IMR-90 (cell line): Measurements from ENCODE around the gene TRIM40. TPM values are rescaled to one million over a fixed set of nuclear protein-coding genes. Genes with fewer than 3 reads are reported as not detected.

ENCODE experiments used
- ATAC-seq: fragments of 200-7000 bp; cut with Tn5 transposase; 2 replicates; pipeline ENCODE4 v1.9.1; 2020; ENCODE audit warnings: low read depth, mild to moderate bottlenecking, moderate library complexity
- BruUV-seq: library from RNA; stranded (reverse); fragments of 400-500 nt; replicated peaks from 2 replicates; lab custom pipeline; 2021; lab: Mats Ljungman, UMichigan
- CTCF ChIA-PET: fragments of 300-600 bp; formaldehyde crosslinking; extraction: SDS; loops from one replicate; lab custom pipeline; 2021; ENCODE audit warnings: antibody characterized with exemption; lab: Yijun Ruan, JAX
- POLR2A ChIA-PET: fragments of 300-600 bp; sonication (Branson Sonifier 250); formaldehyde crosslinking; loops from one replicate; lab custom pipeline; 2022; ENCODE audit warnings: antibody characterized with exemption; ENCODE audit not compliant: unreplicated experiment; lab: Charles Lee
- DNase-seq: peaks from one replicate; pipeline ENCODE4 v3.0.0; 2013
- H2AFZ ChIP-seq: replicated peaks from 2 replicates; pipeline ENCODE3; 2013; ENCODE audit warnings: low read length, mild to moderate bottlenecking; ENCODE audit not compliant: poor library complexity
- H2AK5ac ChIP-seq: 2 replicates; pipeline ENCODE4 v1.6.1; 2013; ENCODE audit warnings: low read depth, low read length, inconsistent platforms
- H2AK9ac ChIP-seq: replicated peaks from 2 replicates; pipeline ENCODE3; 2013; ENCODE audit warnings: mild to moderate bottlenecking, low read depth, low read length, moderate library complexity; ENCODE audit not compliant: poor library complexity
- H2BK120ac ChIP-seq: 2 replicates; pipeline ENCODE4 v1.6.1; 2013; ENCODE audit warnings: low read depth, low read length, inconsistent platforms
- H2BK15ac ChIP-seq: 3 replicates; pipeline ENCODE4 v1.6.1; 2013; ENCODE audit warnings: low read depth, low read length, inconsistent platforms
- H2BK20ac ChIP-seq: 2 replicates; pipeline ENCODE4 v1.6.1; 2013; ENCODE audit warnings: low read depth, mild to moderate bottlenecking, inconsistent platforms, low read length, moderate library complexity
- H2BK5ac ChIP-seq: 2 replicates; pipeline ENCODE4 v1.6.1; 2013; ENCODE audit warnings: mild to moderate bottlenecking, low read depth, low read length, inconsistent platforms; ENCODE audit not compliant: poor library complexity, severe bottlenecking
- H3K14ac ChIP-seq: replicated peaks from 2 replicates; pipeline ENCODE4 v1.6.1; 2013; ENCODE audit warnings: low read depth, low read length, inconsistent platforms
- H3K18ac ChIP-seq: 2 replicates; pipeline ENCODE4 v1.6.1; 2013; ENCODE audit warnings: low read depth, low read length, control low read depth
- H3K23ac ChIP-seq: 2 replicates; pipeline ENCODE4 v1.6.1; 2013; ENCODE audit warnings: low read depth, low read length, inconsistent platforms
- H3K27ac ChIP-seq: 2 replicates; pipeline ENCODE4 v1.5.1; 2013; ENCODE audit warnings: mild to moderate bottlenecking, control low read depth, low read length; ENCODE audit not compliant: insufficient read depth
- H3K27me3 ChIP-seq: 2 replicates; pipeline ENCODE4 v1.6.1; 2013; ENCODE audit warnings: low read length; ENCODE audit not compliant: control insufficient read depth, insufficient read depth
- H3K36me3 ChIP-seq: 2 replicates; pipeline ENCODE4 v1.6.1; 2013; ENCODE audit warnings: low read length, mixed read lengths; ENCODE audit not compliant: control insufficient read depth, insufficient read depth
- H3K4ac ChIP-seq: 2 replicates; pipeline ENCODE4 v1.6.1; 2013; ENCODE audit warnings: low read depth, low read length, inconsistent platforms
- H3K4me1 ChIP-seq: 2 replicates; pipeline ENCODE4 v1.6.1; 2013; ENCODE audit warnings: low read length, mixed read lengths; ENCODE audit not compliant: control insufficient read depth, insufficient read depth
- H3K4me2 ChIP-seq: 2 replicates; pipeline ENCODE4 v1.6.1; 2013; ENCODE audit warnings: low read depth, mild to moderate bottlenecking, control low read depth, low read length, moderate library complexity
- H3K4me3 ChIP-seq: 2 replicates; pipeline ENCODE4 v1.5.1; 2013; ENCODE audit warnings: low read depth, mild to moderate bottlenecking, control low read depth, low read length, moderate library complexity; ENCODE audit not compliant: insufficient read depth
- H3K56ac ChIP-seq: 2 replicates; pipeline ENCODE4 v1.6.1; 2013; ENCODE audit warnings: low read length, inconsistent platforms; ENCODE audit not compliant: insufficient read depth; ENCODE audit errors: extremely low read depth
- H3K79me1 ChIP-seq, 2 experiments: 2 replicates each; pipeline ENCODE4 v1.6.1; 2013; ENCODE audit warnings: low read length in 2 of 2, inconsistent platforms in 1 of 2, low read depth in 1 of 2
- H3K9ac ChIP-seq: 2 replicates; pipeline ENCODE4 v1.6.1; 2013; ENCODE audit warnings: low read depth, low read length, control low read depth
- H3K9me1 ChIP-seq: 2 replicates; pipeline ENCODE4 v1.6.1; 2013; ENCODE audit warnings: low read length, inconsistent platforms; ENCODE audit not compliant: insufficient read depth
- H3K9me3 ChIP-seq: 2 replicates; pipeline ENCODE4 v1.6.1; 2013; ENCODE audit warnings: low read length; ENCODE audit not compliant: control insufficient read depth, insufficient read depth
- H4K20me1 ChIP-seq: 2 replicates; pipeline ENCODE4 v1.6.1; 2013; ENCODE audit warnings: low read length, inconsistent platforms; ENCODE audit not compliant: insufficient read depth
- H4K5ac ChIP-seq: 2 replicates; pipeline ENCODE4 v1.6.1; 2013; ENCODE audit warnings: mild to moderate bottlenecking, low read depth, low read length, control low read depth
- H4K8ac ChIP-seq, 2 experiments: 2 replicates each; pipeline ENCODE4 v1.6.1; 2013; ENCODE audit warnings: low read depth in 2 of 2, low read length in 2 of 2, control low read depth in 1 of 2, inconsistent platforms in 1 of 2
- H4K91ac ChIP-seq: 2 replicates; pipeline ENCODE4 v1.6.1; 2013; ENCODE audit warnings: low read depth, low read length, inconsistent platforms; ENCODE audit not compliant: insufficient read depth
- CTCF ChIP-seq: conservative IDR thresholded peaks from 2 replicates; pipeline ENCODE4 v1.5.1; 2012; ENCODE audit warnings: mild to moderate bottlenecking, low read depth, low read length, improper control_type of control experiment
- RAD21 ChIP-seq: IDR thresholded peaks from 2 replicates; pipeline ENCODE4 v1.6.1; 2012; ENCODE audit warnings: low read length, improper control_type of control experiment
- RCOR1 ChIP-seq: IDR thresholded peaks from 2 replicates; pipeline ENCODE4 v1.6.1; 2012; ENCODE audit warnings: mild to moderate bottlenecking, low read length, improper control_type of control experiment; ENCODE audit not compliant: insufficient replicate concordance
- SMC3 ChIP-seq: fragments of 150-350 bp; IDR thresholded peaks from 2 replicates; pipeline ENCODE4 v1.6.1; 2016; ENCODE audit warnings: low read depth, mild to moderate bottlenecking, antibody characterized with exemption, low read length, moderate library complexity
- WGBS, 2 experiments: methylation state at CpG; one replicate each; pipeline versions ENCODE4 v1.1.5 to v1.1.7; 2013; ENCODE audit warnings: missing lambda C conversion rate in 2 of 2; ENCODE audit not compliant: insufficient read length in 1 of 2; ENCODE audit errors: extremely low coverage in 2 of 2; 5-methylcytosine and 5-hydroxymethylcytosine counted together
- dilution Hi-C: fragments of 300-500 bp; cut with HindIII; formaldehyde crosslinking; loops from one replicate; pipeline ENCODE4 v1.14.3; 2018; ENCODE audit warnings: low sequenced_read_pairs; ENCODE audit not compliant: unreplicated experiment
- in situ Hi-C: fragments of 300-500 bp; cut with MboI; formaldehyde crosslinking; loops from 3 replicates; pipeline ENCODE4 v1.14.3; 2019; ENCODE audit warnings: low sequenced_read_pairs, inconsistent platforms, mixed read lengths
- intact Hi-C: fragments of 100-400 bp; cut with micrococcal nuclease; formaldehyde crosslinking; loops from 2 replicates; pipeline ENCODE4 v1.10.0; 2022
- polyA plus RNA-seq, 3 experiments: library from polyadenylated mRNA; depleted of rRNA; stranded (reverse); fragments of >200 nt; gene quantifications; 2 replicates each; pipeline ENCODE4 v1.2.3, GENCODE V29; 2012; ENCODE audit warnings: low replicate concordance in 1 of 3
- total RNA-seq: library from RNA; depleted of rRNA; stranded (reverse); fragments of >200 nt; gene quantifications from 2 replicates; pipeline ENCODE4 v1.2.3, GENCODE V29; 2012
- TF ChIP-seq, protein P1 (sequence below): fragments of 150-350 bp; IDR thresholded peaks from 2 replicates; pipeline ENCODE4 v1.6.1; 2016; ENCODE audit warnings: low read depth, mild to moderate bottlenecking, low read length, moderate library complexity, borderline replicate concordance

Gene TRIM40
- total and polyA plus RNA-seq, 2 of the 4 experiments (the other 2 are of a cell fraction), result not detected

- Histone ChIP-seq H4K91ac (no peak overlapping the region), H3K4me3 (no peak overlapping the region), H3K4me1 (no peaks in the 10 kb centered on the region), H3K9me1 (no peaks in the 10 kb centered on the region), H2AK9ac (no peak overlapping the region), H3K56ac (no peak overlapping the region), H3K18ac (no peak overlapping the region), H3K9ac (no peak overlapping the region), H3K23ac (no peak overlapping the region), H2BK20ac (no peak overlapping the region), H3K14ac (no peak overlapping the region), H4K20me1 (no peaks in the 10 kb centered on the region), H2BK15ac (no peak overlapping the region), H3K9me3 (no peaks in the 10 kb centered on the region), H3K4me2 (no peak overlapping the region), H3K79me1 (no peaks in the 10 kb centered on the region), H2BK120ac (no peak overlapping the region), H2AK5ac (no peak overlapping the region), H2AFZ (no peak overlapping the region), H3K36me3 (no peaks in the 10 kb centered on the region), H3K27me3 (peaks cover 55% of the 10 kb centered on the region), H3K4ac (no peak overlapping the region), H3K27ac (no peak overlapping the region), H2BK5ac (no peak overlapping the region), H4K5ac (no peak overlapping the region), H4K8ac (no peak overlapping the region)
- ChIA-PET CTCF (no interaction called here), POLR2A (no interaction called here)
- in situ Hi-C loops (no loop called here), intact Hi-C loops (loop anchor here (1.0 kb wide), 2 partner anchors 67 to 322 kb away; no protein-coding TSS in a partner anchor), dilution Hi-C loops (no loop called here)
- BruUV-seq, result no TSS peak
- 0% methylated on average over 2 of the region's 7 CpGs; no CpG with 5 or more reads in 1 of the 2 experiments for WGBS, 2 experiments
- DNase-seq, result peak; percentile 49
- TF ChIP-seq, protein P1, sequence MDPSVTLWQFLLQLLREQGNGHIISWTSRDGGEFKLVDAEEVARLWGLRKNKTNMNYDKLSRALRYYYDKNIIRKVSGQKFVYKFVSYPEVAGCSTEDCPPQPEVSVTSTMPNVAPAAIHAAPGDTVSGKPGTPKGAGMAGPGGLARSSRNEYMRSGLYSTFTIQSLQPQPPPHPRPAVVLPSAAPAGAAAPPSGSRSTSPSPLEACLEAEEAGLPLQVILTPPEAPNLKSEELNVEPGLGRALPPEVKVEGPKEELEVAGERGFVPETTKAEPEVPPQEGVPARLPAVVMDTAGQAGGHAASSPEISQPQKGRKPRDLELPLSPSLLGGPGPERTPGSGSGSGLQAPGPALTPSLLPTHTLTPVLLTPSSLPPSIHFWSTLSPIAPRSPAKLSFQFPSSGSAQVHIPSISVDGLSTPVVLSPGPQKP, result no peak
- TF ChIP-seq RCOR1, result no peak
- TF ChIP-seq RAD21, result peak; percentile 71
- TF ChIP-seq SMC3, result peak; percentile 53
- TF ChIP-seq CTCF, result peak; percentile 76
- peak; percentile 96 for ATAC-seq
These were observed 34.0 kb downstream of the TRIM40 start for GRCh38 chr6:30169658-30170614.
